PC-9 (cell line): ENCODE results near the gene BOC.

ENCODE experiments used
- EZH2 ChIP-seq: fragments of 200-600 bp; sonication (generic); IDR thresholded peaks from 2 replicates; pipeline ENCODE4 v1.8.0; 2017; ENCODE audit warnings: antibody characterized with exemption, low read depth
- TF ChIP-seq, protein P1 (sequence below): fragments of 200-600 bp; sonication (generic); conservative IDR thresholded peaks from 2 replicates; pipeline ENCODE4 v1.6.1; 2017; ENCODE audit warnings: mixed run types, antibody characterized with exemption, mild to moderate bottlenecking, moderate library complexity

DNA sequence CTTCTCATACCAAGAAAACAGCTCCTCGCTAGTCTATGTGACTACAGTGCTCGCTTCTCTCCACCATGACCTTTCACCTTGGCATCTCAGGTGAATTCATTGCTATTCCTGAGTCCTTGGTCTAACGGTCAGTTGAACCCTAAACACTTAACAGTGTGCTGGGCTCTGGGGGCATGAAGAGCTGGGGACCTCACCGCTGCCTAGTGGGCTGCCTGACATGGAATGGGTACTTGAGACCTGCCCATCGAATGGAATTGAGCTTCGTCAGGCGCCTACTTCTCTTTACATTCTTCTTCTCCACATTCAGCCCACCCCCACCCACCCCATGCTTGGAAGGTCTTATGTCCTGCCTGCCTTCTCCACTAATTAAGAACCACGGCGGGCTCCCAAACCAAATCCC, 22.1 kb downstream of the BOC start:
- TF ChIP-seq, protein P1, sequence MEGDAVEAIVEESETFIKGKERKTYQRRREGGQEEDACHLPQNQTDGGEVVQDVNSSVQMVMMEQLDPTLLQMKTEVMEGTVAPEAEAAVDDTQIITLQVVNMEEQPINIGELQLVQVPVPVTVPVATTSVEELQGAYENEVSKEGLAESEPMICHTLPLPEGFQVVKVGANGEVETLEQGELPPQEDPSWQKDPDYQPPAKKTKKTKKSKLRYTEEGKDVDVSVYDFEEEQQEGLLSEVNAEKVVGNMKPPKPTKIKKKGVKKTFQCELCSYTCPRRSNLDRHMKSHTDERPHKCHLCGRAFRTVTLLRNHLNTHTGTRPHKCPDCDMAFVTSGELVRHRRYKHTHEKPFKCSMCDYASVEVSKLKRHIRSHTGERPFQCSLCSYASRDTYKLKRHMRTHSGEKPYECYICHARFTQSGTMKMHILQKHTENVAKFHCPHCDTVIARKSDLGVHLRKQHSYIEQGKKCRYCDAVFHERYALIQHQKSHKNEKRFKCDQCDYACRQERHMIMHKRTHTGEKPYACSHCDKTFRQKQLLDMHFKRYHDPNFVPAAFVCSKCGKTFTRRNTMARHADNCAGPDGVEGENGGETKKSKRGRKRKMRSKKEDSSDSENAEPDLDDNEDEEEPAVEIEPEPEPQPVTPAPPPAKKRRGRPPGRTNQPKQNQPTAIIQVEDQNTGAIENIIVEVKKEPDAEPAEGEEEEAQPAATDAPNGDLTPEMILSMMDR, result no peak
- TF ChIP-seq EZH2, result no peak
